Measurements from ENCODE around the gene MECP2. TPM values are rescaled to one million over a fixed set of nuclear protein-coding genes. Genes with fewer than 3 reads are reported as not detected.

The MECP2 gene
- total RNA-seq, 4 donors from 2014 or later = 22.1 to 53.1 (median 37.8) TPM

DNA sequence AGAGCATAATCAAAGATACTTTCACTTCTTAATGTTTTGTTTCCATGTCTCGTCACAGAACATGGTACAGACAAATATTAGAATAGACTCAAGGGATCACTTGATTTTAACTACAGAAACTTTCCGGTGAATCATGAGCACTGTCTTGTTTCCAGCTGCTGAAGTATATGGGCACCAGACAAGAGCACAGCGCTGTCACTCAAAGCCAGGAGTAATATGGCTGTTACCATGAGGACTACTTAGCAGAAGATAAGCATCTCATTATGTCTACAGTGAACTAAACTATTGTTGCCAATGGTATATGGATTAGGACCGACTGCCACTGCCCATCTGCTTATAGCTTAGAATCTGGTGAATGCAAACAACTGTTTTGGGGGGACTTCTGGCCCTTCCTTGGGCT, 34.3 kb downstream of the MECP2 start:
- Histone ChIP-seq H3K27me3 (no peaks in the 10 kb centered on the region), H3K4me1 (peaks cover 2 to 47% (median 19%) of the 10 kb centered on the region in 4 donors), H3K27ac (no peak overlapping the region), H3K36me3 (no peaks in the 10 kb centered on the region), H3K4me3 (no peak overlapping the region), H3K9me3 (no peaks in the 10 kb centered on the region)
- TF ChIP-seq POLR2A (IDR thresholded peaks at IDR 0.05) (no peak), CTCF (IDR thresholded peaks at IDR 0.05) (no peak), EP300 (IDR thresholded peaks at IDR 0.05; ENCODE audit: low read depth) (no peak), POLR2AphosphoS5 (IDR thresholded peaks at IDR 0.05) (no peak)
- intact Hi-C loops (cut with DNase I; ENCODE audit: low total_unique reads) (no loop called here), in situ Hi-C loops (cut with MboI; ENCODE audit: low pct_ligation_motif_present in 1 of 4, low pct_unique_long_range_greater_than_20kb in 1 of 4, low sequenced_read_pairs in 3 of 4) (no loop called here)
- 80 to 90% methylated on average over 2 to 4 of the region's 4 CpGs for WGBS, 2 donors (ENCODE audit: low coverage in 1 of 2)
- DNase-seq = no peak

- TF ChIP-seq CTCF (IDR thresholded peaks at IDR 0.05) = no peak
- no peak for TF ChIP-seq POLR2A (IDR thresholded peaks at IDR 0.05)
- no peak for TF ChIP-seq EP300 (IDR thresholded peaks at IDR 0.05; ENCODE audit: low read depth)
- TF ChIP-seq POLR2AphosphoS5 (IDR thresholded peaks at IDR 0.05) = no peak
- Histone ChIP-seq H3K9me3 (no peaks in the 10 kb centered on the region), H3K27me3 (no peaks in the 10 kb centered on the region), H3K36me3 (no peaks in the 10 kb centered on the region), H3K27ac (no peak overlapping the region), H3K4me3 (no peak overlapping the region), H3K4me1 (peaks cover 2 to 50% (median 19%) of the 10 kb centered on the region in 4 donors)
- no peak for DNase-seq
- in situ Hi-C loops (cut with MboI; ENCODE audit: low pct_ligation_motif_present in 1 of 4, low pct_unique_long_range_greater_than_20kb in 1 of 4, low sequenced_read_pairs in 3 of 4) (no loop called here), intact Hi-C loops (cut with DNase I; ENCODE audit: low total_unique reads) (no loop called here)
- 85 to 100% methylated on average over 1 to 8 of the region's 8 CpGs for WGBS, 2 donors (ENCODE audit: low coverage in 1 of 2)
Observed at GRCh38 chrX:154061801-154062200, 35.7 kb downstream of the MECP2 start.

DNA sequence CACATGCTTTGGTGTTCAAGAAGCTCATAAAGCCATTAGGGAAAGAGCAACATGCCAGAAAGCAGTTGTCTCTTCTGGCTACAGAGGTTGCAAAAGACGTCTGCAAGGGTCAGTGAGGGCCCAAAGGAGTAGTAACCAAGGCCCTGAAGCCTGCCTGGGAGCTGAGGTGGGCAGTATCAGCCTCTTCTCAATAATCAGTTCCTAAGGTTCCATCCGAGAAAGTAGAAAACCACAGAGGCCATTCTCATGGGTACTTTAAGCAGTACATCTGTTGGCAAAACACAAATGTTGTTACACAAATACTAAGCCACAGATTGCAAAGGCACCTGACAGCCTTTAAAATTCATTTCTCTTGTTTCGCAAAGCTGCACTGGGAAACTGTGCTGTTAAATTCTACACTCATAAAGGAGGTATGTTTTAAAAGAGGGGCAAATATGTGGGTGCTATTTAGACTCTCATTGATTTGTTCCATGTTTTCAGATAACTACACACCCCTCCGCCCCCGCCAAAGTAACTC, 37.7 kb downstream of the MECP2 start:
- H3K9me3 ChIP-seq = no peaks in the 10 kb centered on the region
- WGBS, 2 donors (ENCODE audit: low coverage in 1 of 2) = 58 to 68% methylated on average over 2 to 5 of the region's 5 CpGs
- TF ChIP-seq POLR2AphosphoS5 (IDR thresholded peaks at IDR 0.05) (no peak), CTCF (IDR thresholded peaks at IDR 0.05) (no peak), POLR2A (IDR thresholded peaks at IDR 0.05) (no peak), EP300 (IDR thresholded peaks at IDR 0.05; ENCODE audit: low read depth) (no peak)
- intact Hi-C loops (cut with DNase I; ENCODE audit: low total_unique reads) (no loop called here), in situ Hi-C loops (cut with MboI; ENCODE audit: low pct_ligation_motif_present in 1 of 4, low pct_unique_long_range_greater_than_20kb in 1 of 4, low sequenced_read_pairs in 3 of 4) (no loop called here)
- DNase-seq = no peak
- H3K36me3 ChIP-seq = no peaks in the 10 kb centered on the region
- H3K4me3 ChIP-seq = no peak overlapping the region
- no peaks in the 10 kb centered on the region for H3K27me3 ChIP-seq
- no peak overlapping the region for H3K27ac ChIP-seq
- peaks cover 2 to 48% (median 18%) of the 10 kb centered on the region in 4 donors for H3K4me1 ChIP-seq

GRCh38 chrX:154059231-154059630, 38.3 kb downstream of the MECP2 start:
- H3K36me3 ChIP-seq = no peaks in the 10 kb centered on the region

More at GRCh38 chrX:154059231-154059630, 38.3 kb downstream of the MECP2 start:
- no peaks in the 10 kb centered on the region for H3K9me3 ChIP-seq
- DNase-seq = no peak
- H3K4me3 ChIP-seq = no peak overlapping the region
- no peaks in the 10 kb centered on the region for H3K27me3 ChIP-seq
- in situ Hi-C loops (cut with MboI; ENCODE audit: low pct_ligation_motif_present in 1 of 4, low pct_unique_long_range_greater_than_20kb in 1 of 4, low sequenced_read_pairs in 3 of 4) (no loop called here), intact Hi-C loops (cut with DNase I; ENCODE audit: low total_unique reads) (no loop called here)
- H3K27ac ChIP-seq = no peak overlapping the region
- peaks cover 2 to 47% (median 15%) of the 10 kb centered on the region in 4 donors for H3K4me1 ChIP-seq
- WGBS, 2 donors (ENCODE audit: low coverage in 1 of 2) = 37% methylated on average over 1 of the region's 1 CpG; no CpG with 5 or more reads in 1 of the 2 donors
- no peak for TF ChIP-seq EP300 (IDR thresholded peaks at IDR 0.05; ENCODE audit: low read depth)
